Measurements from ENCODE around the gene FANCI. TPM values are rescaled to one million over a fixed set of nuclear protein-coding genes. Genes with fewer than 3 reads are reported as not detected.

FANCI gene
- total and polyA plus RNA-seq, 2 of the 13 experiments (the other 11 are each of a cell fraction or from before 2014, with no cell fraction given) = 15.7 to 68.8 TPM

Small RNA genes within 50 kb of the gene (microRNA-seq; reads per million reads assigned to microRNA genes)
- not detected for gene MIR6766

Small RNA genes within 50 kb of the gene (small RNA-seq; reads per million reads assigned to genes)
- 0 reads per million in 3 experiments for gene MIR6766 (ENCODE audit: insufficient read depth in 2 of 3, insufficient read length in 3 of 3, low read depth in 2 of 3, low replicate concordance in 1 of 3)

Other genes with a start within 250 kb of the FANCI start
- gene ABHD2, start 155.5 kb upstream of the FANCI start, total RNA-seq (2016; rRNA removed; fragmentation: Illumina TruSeq; extraction: Trizol) = 12.2 and 22.4 TPM in 2 replicates
- 14.8 and 16.9 TPM in 2 replicates for gene ABHD2, start 155.5 kb upstream of the FANCI start, polyA plus RNA-seq (2011; rRNA removed)
- gene RLBP1, start 22.4 kb upstream of the FANCI start, total RNA-seq (2016; rRNA removed; fragmentation: Illumina TruSeq; extraction: Trizol) = not detected in 2 replicates
- gene RLBP1, start 22.4 kb upstream of the FANCI start, polyA plus RNA-seq (2011; rRNA removed) = 0.07 and 0.22 TPM in 2 replicates
- 19.1 and 35.5 TPM in 2 replicates for gene POLG, start 90.8 kb downstream of the FANCI start, total RNA-seq (2016; rRNA removed; fragmentation: Illumina TruSeq; extraction: Trizol)
- 25.7 and 26.6 TPM in 2 replicates for gene POLG, start 90.8 kb downstream of the FANCI start, polyA plus RNA-seq (2011; rRNA removed)

Measured in HepG2 (cell line).